Measurements from ENCODE around the gene GCSAM. TPM values are rescaled to one million over a fixed set of nuclear protein-coding genes. Genes with fewer than 3 reads are reported as not detected.

GCSAM gene
- total and polyA plus RNA-seq, 2 donors (not counting 3 experiments of a cell fraction or from before 2014, with no cell fraction given), result not detected

GRCh38 chr3:112087746-112088145, 45.3 kb downstream of the GCSAM start:
- no peaks in the 10 kb centered on the region for H3K79me2 ChIP-seq (ENCODE audit: control insufficient read depth, insufficient read depth, low read length)
- no peak for TF ChIP-seq EZH2 (IDR thresholded peaks at IDR 0.05; ENCODE audit: borderline replicate concordance, low read depth, low read length, severe bottlenecking)
- no peak for TF ChIP-seq MYC (IDR thresholded peaks at IDR 0.05; ENCODE audit: low read depth, low read length)
- TF ChIP-seq POLR2A (IDR thresholded peaks at IDR 0.05; ENCODE audit: low read depth, low read length), result no peak
- TF ChIP-seq MAX (IDR thresholded peaks at IDR 0.05; ENCODE audit: insufficient read depth, insufficient read length), result no peak
- TF ChIP-seq FOS (IDR thresholded peaks at IDR 0.05; ENCODE audit: borderline replicate concordance, insufficient read depth, low read length), result no peak
- TF ChIP-seq POLR2AphosphoS5 (IDR thresholded peaks at IDR 0.05; ENCODE audit: insufficient read depth, low read depth, low read length), result no peak
- TF ChIP-seq CTCF (IDR thresholded peaks at IDR 0.05; ENCODE audit: extremely low read depth in 1 of 2, insufficient read depth in 1 of 2, low read depth in 1 of 2, low read length in 2 of 2), result no peak
- no peak for TF ChIP-seq JUN (IDR thresholded peaks at IDR 0.05; ENCODE audit: borderline replicate concordance, insufficient read depth, insufficient read length, low read depth)
- TF ChIP-seq GATA2 (IDR thresholded peaks at IDR 0.05; ENCODE audit: insufficient read depth, insufficient read length, low read depth, low read length), result no peak
- dilution Hi-C loops (cut with MboI; ENCODE audit: extremely low pct_ligation_motif_present, low sequenced_read_pairs), result no loop called here
- H3K9me1 ChIP-seq (replicated peaks; ENCODE audit: control insufficient read depth, extremely low read depth, insufficient read depth, low read length), result no peaks in the 10 kb centered on the region
- no peaks in the 10 kb centered on the region for H3K27me3 ChIP-seq (ENCODE audit: control insufficient read depth in 2 of 2, insufficient read depth in 2 of 2, low read length in 2 of 2)
- peaks cover 16% of the 10 kb centered on the region for H3K4me1 ChIP-seq (ENCODE audit: control insufficient read depth, extremely low read depth, insufficient read depth, low read length)
- H3K4me2 ChIP-seq (ENCODE audit: insufficient read depth, low read length), result peak overlapping the region; percentile 42
- BruUV-seq (replicated peaks), result no TSS peak
- intact Hi-C loops (cut with micrococcal nuclease), result loop anchor here (1.0 kb wide), 1 partner anchor 10 kb away; no protein-coding TSS in a partner anchor
- POLR2A ChIA-PET, result no interaction called here
- CTCF ChIA-PET, result interaction anchor here (1.0 to 1.9 kb wide), 3 partner anchors 10 to 24 kb away, joined by 4 to 13 read pairs (median 7); no protein-coding TSS in a partner anchor
- no peaks in the 10 kb centered on the region for H3K36me3 ChIP-seq (ENCODE audit: control insufficient read depth in 2 of 2, extremely low read depth in 1 of 2, insufficient read depth in 2 of 2, low read length in 2 of 2)
- no peaks in the 10 kb centered on the region for H4K20me1 ChIP-seq (replicated peaks; ENCODE audit: control insufficient read depth, extremely low read depth, insufficient read depth, low read length)
- H3K9ac ChIP-seq (replicated peaks; ENCODE audit: extremely low read depth, insufficient read depth, low read length), result no peak overlapping the region
- no peaks in the 10 kb centered on the region for H3K9me3 ChIP-seq (replicated peaks; ENCODE audit: control insufficient read depth, insufficient read depth, low read length)
- DNase-seq (ENCODE audit: low read depth, low spot score), result no peak
- no peak overlapping the region for H3K27ac ChIP-seq (ENCODE audit: insufficient read depth, low read depth, low read length)
- no peak for FAIRE-seq
- no peak overlapping the region for H2AFZ ChIP-seq (ENCODE audit: low read depth, low read length)
- H3K4me3 ChIP-seq (replicated peaks in 1 of 3; ENCODE audit: insufficient read depth in 1 of 3, low read depth in 1 of 3, low read length in 3 of 3), result no peak overlapping the region

All from endothelial cell of umbilical vein (primary cell).